ENCODE results near the gene GDF15.
"Not testable (repeated sequence)": the region's sequence is repeated elsewhere in the genome, so short reads cannot be mapped to it uniquely, and the experiment has no call there.

GDF15 gene

DNA sequence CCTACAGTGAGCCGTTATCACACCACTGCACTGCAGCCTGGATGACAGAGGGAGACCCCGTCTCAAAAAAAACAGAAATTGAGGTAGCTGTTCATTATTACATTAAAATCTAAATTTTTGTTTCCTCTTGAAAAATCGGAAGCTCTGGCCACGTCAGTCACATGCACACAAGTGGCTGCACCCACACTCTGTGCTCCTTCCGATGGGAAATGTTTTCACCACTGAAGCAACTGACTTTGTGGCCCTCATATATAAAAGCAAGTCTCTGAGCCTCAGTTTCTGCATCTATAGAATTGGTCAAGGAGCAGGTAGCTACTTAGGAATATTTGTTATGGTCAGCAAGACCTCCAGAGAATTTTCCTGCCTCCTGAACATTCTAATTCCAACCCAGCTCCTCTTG, 7.0 kb downstream of the GDF15 start:
- no peak for DNase-seq

DNA sequence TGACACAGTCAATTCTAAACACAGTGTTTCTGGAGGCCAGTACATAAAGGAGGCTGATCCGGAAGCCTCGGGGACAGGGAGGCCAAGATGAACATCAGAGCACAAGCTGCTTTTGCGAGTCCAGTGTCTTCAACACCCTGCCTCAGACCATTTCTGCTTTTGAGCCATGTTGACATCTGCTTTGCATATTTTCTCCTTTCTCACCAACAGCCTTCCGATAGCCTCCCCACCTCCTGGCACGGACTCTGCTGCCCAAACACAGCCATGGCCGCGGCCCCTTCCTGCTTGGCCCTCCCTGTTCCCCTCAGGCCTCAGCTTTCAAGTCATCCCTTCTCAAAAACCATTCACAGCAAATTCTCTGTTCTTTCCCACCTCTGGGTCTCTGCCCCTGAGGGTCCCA, 7.9 kb downstream of the GDF15 start:
- DNase-seq: no peak

GRCh38 chr19:18396471-18397241, 10.7 kb downstream of the GDF15 start:
- no peak for DNase-seq

GRCh38 chr19:18397242-18398202, 11.6 kb downstream of the GDF15 start, which contains the start of gene LRRC25:
Gene LRRC25 (minus strand): TSS chr19:18397622. CDS start chr19:18396963, 659 bp downstream.
- DNase-seq: no peak

- no peak for DNase-seq
These were observed 13.1 kb downstream of the GDF15 start for GRCh38 chr19:18399008-18399407.

- no peak for DNase-seq
These were observed 15.7 kb downstream of the GDF15 start for GRCh38 chr19:18401580-18402112.

DNA sequence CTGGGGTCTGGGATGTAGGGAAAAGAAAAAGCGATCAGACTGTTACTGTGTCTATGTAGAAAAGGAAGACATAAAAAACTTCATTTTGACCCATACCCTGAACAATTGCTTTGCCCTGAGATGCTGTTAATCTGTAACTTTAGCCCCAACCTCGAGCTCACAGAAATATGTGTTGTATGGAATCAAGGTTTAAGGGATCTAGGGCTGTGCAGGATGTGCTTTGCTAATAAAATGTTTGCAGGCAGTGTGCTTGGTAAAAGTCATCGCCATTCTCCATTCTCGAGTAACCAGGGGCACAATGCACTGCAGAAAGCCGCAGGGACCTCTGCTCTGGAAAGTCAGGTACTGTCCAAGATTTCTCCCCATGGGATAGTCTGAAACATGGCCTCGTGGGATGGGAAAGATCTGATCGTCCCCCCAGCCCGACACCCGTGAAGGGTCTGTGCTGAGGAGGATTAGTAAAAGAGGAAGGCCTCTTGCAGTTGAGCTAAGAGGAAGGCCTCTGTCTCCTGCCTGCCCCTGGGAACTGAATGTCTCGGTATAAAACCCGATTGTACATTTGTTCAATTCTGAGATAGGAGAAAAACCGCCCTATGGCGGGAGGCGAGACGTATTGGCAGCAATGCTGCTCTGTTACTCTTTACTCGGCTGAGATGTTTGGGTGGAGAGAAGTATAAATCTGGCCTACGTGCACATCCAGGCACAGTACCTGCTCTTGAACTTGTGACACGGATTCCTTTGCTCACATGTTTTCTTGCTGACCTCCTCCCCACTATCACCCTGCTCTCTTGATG, 16.7 kb downstream of the GDF15 start:
- DNase-seq: not testable (repeated sequence)

DNA sequence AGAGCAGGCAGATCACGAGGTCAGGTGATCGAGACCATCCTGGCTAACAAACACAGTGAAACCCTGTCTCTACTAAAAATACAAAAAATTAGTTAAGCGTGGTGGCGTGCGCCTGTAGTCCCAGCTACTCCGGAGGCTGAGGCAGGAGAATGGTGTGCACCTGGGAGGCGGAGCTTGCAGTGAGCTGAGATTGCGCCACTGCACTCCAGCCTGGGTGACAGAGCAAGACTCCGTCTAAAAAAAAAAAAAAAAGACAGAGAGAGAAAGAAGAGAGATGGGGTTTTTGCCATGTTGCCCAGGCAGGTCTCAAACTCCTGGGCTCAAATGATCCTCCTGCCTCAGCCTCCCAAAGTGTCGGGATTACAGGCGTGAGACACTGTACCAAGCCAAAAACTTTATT, 19.8 kb downstream of the GDF15 start:
- DNase-seq: not testable (repeated sequence)

DNA sequence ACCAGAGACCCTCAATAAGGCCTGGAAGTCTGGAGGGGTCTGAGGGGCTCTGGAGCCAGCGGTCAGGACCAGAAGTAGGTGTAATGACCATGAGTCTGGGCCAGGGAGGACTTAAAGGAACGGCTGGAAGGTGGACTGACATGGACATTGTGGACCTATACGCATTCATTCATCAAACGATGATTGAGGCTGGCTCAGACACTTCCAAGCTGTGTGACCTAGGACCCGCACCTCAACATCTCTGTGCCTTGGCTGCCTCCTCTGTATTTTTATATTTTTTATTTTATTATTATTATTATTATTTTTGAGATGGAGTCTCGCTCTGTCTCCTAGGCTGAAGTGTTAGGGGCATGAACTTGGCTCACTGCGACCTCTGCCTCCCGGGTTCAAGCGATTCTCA, 20.8 kb downstream of the GDF15 start:
- no peak for DNase-seq

DNA sequence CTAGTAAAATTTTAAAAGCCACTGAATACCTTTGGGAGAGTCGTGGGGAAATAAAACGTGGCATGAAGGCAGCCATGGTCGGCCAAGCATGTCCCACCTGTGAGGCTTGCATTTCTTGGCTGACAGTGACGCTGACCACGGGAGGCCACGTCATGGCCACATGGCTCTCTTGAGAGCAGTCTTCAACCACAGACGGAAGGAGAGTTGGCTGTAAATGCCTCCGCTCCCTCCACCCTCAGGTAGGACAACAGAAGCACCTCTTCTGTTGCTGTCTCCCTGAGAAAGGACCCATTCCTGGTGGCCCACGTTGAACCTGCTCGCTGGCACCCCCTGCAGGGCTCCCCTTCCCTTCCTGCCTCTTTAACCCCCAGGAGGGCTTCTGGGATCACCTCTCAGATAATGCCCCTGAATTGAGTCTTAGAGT, 22.1 kb downstream of the GDF15 start:
- no peak for DNase-seq

GRCh38 chr19:18412610-18413239, 26.8 kb downstream of the GDF15 start:
- DNase-seq: no peak

DNA sequence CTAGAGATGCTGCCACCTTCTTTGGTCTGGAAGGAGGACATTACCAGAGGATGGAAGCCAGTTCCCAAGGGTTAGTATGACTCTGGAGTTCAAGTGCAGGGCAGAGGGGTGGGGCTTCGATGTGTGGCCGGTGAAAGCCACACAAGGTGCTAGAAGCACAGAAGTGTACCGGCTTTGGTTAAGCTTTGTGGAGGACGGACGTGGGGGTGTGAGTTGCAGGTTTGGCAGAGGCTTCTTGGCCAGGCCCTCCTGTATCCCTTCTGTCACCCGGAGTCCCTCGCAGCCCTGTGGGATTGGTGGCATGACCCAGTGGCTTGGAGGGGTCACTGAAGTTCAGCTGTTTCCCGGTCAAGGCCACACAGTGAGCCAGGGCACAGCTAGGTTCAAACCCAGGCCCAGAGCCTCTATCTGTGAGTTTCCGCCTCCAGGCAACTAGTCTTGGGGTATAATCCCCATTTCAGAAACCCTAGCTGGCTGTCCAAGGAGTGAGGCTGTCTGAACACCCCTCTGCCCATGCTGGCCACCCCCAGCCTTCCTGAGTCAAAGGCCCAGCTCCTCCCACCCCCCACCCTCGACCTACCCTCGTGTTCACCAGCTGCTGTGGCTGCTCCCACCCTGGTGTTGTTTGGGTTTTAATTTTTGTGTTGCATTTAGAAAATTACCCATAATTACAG, 28.7 kb downstream of the GDF15 start:
- DNase-seq: no peak

DNA sequence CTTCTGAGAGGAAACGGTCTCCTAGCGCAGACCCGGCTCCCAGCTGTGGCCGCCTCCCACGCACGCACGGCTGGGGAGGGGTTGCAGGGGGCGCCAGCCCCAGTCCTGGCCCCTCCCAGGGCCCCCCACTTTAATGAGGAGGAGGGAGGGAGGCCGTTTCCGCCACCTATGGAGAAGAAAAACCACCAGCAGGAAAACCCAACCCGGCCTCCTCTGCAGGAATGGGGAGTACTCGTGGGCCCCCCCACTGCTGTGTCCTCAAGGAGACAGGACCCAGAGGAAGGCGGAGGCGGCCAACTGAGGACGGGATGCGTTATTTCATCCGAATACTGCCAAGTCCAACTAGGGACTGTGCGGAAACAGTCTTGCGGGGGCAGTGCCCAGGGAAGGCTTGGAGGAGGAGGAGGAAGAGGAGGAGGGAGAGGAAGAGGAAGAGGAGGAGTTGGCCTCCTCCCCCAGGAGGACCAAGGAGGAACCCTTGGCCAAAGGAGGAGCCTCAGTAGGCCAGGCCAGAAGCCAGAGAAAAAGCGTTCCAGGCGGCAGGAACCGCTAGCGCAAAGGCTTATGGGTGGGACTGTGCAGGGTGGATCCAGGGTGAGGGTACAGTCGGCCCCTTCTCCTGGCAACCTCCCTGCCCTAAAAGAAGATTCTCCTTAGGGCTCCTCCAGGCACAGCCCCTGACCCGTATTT, 29.4 kb downstream of the GDF15 start:
- no peak for DNase-seq

DNA sequence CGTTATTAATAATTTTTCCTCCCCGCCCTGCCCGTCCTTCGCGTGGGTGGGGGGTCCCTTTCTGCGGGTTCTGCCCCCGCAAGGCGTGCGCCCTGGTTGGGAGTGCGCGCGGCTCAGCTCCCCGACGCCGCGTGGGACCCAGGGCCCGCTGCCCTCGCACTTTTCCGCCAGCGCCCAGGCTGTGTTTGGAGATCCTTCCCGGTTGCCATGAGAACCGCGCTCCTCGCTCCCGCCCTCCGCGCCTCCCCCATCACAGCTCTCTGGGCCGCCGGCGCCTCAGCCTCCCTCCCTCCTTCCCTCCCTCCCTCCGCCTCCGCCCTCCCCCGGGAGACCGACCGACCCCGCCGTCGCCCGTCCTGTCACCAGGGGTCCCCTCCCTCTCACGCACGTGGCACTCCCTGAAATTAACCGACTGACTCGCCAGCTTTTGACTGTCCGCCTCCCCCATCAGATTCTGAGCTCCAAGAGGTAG, 30.9 kb downstream of the GDF15 start:
- peak; percentile 50 for DNase-seq

GRCh38 chr19:18417250-18418028, 31.5 kb downstream of the GDF15 start:
- DNase-seq: no peak

GRCh38 chr19:18418029-18418482, 32.1 kb downstream of the GDF15 start:
- no peak for DNase-seq

GRCh38 chr19:18418483-18419194, 32.7 kb downstream of the GDF15 start:
- DNase-seq: no peak

DNA sequence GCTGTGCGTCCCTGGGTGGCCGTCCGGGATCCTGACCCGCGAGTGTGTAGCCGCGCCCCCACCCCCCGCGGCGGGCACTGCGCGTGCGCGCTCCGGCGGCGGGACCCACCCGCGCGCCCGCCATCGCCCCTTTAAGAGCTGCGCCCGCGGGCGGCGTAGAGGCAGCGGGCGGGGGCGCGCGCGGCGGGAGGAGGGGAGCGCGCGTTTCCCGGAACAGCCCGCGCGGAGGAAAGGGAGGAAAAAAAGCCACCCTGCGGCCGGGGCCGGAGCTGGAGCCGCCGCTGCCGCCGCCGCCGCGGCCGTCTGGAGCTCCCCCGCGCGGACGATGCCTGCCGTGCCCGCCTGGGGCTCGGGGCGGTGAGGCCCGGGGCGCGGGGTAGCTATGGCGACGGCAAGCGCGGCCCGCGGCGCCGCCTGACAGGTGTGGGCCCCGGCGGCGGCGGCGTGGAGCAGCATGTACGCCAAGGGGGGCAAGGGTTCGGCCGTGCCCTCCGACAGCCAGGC, 33.3 kb downstream of the GDF15 start, which contains the start of gene SSBP4:
SSBP4 (plus strand) TSS at position 204 of the 504 bp plus-strand sequence; CDS start at position 455, 251 bp downstream.
- peak; percentile 66 for DNase-seq
